ENCODE data around the gene FBXO24.

Gene FBXO24

DNA sequence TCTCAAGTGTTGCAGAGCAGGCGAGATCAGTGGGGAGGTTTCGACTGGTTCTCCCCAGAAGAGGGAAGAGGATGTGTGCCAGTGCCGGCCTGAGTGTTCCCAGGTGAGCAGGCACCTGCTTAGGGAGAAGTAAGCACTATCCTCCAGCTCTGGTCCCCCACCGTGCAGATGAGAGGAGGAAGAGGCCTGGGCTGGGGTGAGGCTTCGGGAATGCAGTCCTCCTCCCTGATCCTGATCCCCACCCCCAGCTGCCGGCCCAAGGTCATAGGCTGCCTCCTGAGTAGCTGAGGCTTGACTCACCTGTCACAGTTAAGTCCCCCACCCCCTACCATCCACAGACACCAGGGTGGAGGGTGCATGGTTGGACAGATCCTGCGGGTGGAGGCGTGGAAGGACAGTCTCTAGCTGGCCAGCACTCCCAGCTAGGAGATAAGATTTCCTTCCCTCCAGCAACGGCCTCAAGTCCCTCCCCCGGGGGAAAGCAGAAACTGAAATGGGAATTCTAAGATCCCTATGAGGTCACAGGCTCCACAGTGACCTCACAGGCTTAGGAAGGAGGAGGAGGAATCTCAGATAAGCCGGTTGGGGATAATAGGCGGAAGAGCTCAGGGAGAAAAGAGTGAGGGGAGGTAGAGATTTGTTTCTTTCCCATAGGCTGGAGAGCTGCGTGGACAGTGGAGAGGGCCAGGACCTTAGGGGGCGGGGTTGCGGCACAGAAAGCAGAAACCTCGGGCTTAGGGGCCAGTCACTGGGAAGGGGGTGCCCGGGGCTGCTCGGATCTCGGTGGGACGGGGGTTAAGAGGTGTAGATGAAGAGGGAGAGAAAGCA is 1.2 kb upstream of the FBXO24 start:
- POLR2A ChIA-PET = interaction anchor here (0.6 to 3.8 kb wide), 12 partner anchors 9 to 301 kb away, joined by 3 to 48 read pairs (median 6); partner anchors contain the start of genes GIGYF1, MEPCE, PCOLCE and POP7
- H3K4me3 ChIP-seq (ENCODE audit: low read depth, low read length) = peak overlapping the region; percentile 84
- TF ChIP-seq, protein P1, sequence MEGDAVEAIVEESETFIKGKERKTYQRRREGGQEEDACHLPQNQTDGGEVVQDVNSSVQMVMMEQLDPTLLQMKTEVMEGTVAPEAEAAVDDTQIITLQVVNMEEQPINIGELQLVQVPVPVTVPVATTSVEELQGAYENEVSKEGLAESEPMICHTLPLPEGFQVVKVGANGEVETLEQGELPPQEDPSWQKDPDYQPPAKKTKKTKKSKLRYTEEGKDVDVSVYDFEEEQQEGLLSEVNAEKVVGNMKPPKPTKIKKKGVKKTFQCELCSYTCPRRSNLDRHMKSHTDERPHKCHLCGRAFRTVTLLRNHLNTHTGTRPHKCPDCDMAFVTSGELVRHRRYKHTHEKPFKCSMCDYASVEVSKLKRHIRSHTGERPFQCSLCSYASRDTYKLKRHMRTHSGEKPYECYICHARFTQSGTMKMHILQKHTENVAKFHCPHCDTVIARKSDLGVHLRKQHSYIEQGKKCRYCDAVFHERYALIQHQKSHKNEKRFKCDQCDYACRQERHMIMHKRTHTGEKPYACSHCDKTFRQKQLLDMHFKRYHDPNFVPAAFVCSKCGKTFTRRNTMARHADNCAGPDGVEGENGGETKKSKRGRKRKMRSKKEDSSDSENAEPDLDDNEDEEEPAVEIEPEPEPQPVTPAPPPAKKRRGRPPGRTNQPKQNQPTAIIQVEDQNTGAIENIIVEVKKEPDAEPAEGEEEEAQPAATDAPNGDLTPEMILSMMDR (IDR thresholded peaks at IDR 0.05; ENCODE audit: insufficient read depth, low read length, missing control alignments) = no peak
- CTCF ChIA-PET = interaction anchor here (0.8 to 13.2 kb wide), 13 partner anchors 11 to 268 kb away, joined by 3 to 138 read pairs (median 11); partner anchors contain the start of genes PCOLCE, POP7 and SLC12A9
- no peak for DNase-seq (ENCODE audit: low read depth, low spot score)

DNA sequence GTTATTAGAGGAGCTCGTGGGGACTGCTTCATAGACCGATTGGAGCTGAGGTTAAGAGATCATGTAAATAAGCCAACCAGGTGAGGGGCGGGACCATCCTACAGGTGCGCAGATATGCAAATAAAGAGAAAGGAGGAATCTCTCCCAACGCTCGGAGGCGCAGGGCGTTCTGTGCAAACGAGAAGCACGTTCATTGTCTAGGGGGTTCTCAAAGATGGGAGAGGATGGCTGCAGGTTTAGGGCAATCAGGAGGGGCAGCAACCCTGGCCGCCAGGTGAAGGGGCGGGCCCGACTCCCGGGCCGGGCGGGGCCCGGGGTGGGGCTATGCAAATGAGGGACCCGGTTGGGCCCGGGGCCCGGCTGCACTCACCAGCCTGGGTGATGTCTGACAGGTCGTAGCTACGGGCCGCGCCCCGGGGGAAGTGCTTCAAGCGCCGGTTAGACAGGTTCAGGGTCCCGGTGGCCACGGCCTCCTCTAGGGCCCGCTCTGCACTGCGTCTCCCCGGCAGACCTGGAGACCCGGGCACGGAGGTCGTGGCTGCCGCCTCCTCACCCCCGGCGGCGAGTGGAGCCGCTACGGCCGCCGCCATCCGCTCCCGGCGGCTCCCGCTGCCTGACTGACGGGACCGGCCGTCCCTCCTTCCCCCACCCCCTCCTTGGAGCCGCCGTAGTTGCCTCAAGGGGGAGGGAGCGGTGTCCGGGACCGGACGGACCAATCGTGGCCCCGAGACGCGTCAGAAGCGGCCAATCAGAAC is 440 bp upstream of the FBXO24 start, which contains the start of gene LRCH4:
Gene LRCH4, minus strand, starts transcription at position 619 of the 755 bp plus-strand sequence. Its CDS starts 29 bp downstream, at position 590.
- POLR2A ChIA-PET = interaction anchor here (0.6 to 3.8 kb wide), 28 partner anchors 8 to 300 kb away, joined by 3 to 48 read pairs (median 5); partner anchors contain the start of genes GIGYF1, GNB2, MEPCE and PCOLCE
- no peak for DNase-seq (ENCODE audit: low read depth, low spot score)
- H3K4me3 ChIP-seq (ENCODE audit: low read depth, low read length) = peak within 1 kb of the TSS; percentile 92
- CTCF ChIA-PET = interaction anchor here (0.6 to 13.2 kb wide), 21 partner anchors 10 to 155 kb away, joined by 3 to 138 read pairs (median 6); partner anchors contain the start of genes MOSPD3, PCOLCE and POP7
- TF ChIP-seq, protein P1 (IDR thresholded peaks at IDR 0.05; ENCODE audit: insufficient read depth, low read length, missing control alignments) = no peak

DNA sequence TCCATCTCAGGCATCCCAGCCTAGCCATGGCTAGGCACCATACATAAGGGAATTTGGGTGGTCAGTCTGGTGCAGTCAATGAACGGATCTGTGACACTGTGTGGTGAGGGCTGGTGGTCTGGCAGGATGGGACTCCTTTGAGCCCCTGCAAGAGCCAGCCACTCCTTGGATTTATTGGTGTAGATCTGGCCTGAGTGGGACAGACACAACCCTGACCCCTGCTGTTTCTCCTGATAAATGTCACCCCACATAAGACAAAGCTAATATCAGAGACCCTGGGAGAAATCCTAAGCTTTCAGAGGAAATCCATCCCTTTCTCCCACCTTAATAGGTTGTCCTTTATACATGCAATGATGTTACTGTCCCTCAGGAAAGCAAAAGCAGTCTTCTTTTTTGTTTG is 2.3 kb downstream of the FBXO24 start:
- no peak overlapping the region for H3K4me3 ChIP-seq (ENCODE audit: low read depth, low read length)
- ChIA-PET POLR2A (interaction anchor here (0.6 to 1.0 kb wide), 2 partner anchors 15 to 158 kb away, joined by 3 to 4 read pairs; partner anchors contain the start of gene MEPCE), CTCF (interaction anchor here (0.7 to 13.2 kb wide), 15 partner anchors 10 to 263 kb away, joined by 3 to 138 read pairs (median 4); partner anchors contain the start of genes MOSPD3, PCOLCE and POP7)
- no peak for DNase-seq (ENCODE audit: low read depth, low spot score)
- TF ChIP-seq, protein P1 (IDR thresholded peaks at IDR 0.05; ENCODE audit: insufficient read depth, low read length, missing control alignments) = peak; percentile 20

DNA sequence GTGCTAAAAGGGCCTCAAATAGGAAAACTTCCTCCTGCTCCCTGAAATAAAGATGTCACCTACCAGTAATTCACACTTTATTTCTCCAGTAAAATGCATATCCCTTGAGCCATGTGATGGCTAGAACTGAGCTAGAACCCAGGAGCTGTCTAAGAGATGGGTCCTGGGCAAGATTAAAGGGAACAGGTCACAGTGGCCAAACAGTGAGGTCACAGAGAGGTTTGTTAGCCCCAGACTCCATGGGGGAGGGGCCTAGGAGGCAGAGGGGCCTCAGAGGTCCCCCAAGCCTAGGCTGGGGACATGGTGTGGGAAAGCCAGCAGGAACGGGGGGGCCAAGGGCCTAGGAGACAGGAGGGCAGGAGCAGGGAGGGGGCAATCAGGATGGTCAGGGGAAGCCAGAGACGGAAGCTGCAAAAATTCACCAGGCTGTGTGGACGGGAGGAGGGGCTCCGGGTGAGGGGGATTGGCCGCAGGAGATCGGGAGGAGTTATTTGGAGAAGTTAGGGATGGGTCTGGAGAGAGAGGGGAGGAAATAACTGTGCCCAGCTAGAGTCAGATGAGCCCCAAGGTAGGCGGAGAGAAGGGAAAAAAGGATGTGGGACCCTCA is 3.3 kb downstream of the FBXO24 start:
- no peak for DNase-seq (ENCODE audit: low read depth, low spot score)
- POLR2A ChIA-PET = no interaction called here
- no peak overlapping the region for H3K4me3 ChIP-seq (ENCODE audit: low read depth, low read length)
- CTCF ChIA-PET = interaction anchor here (0.9 to 13.2 kb wide), 13 partner anchors 13 to 262 kb away, joined by 3 to 138 read pairs (median 4); partner anchors contain the start of genes PCOLCE and POP7
- TF ChIP-seq, protein P1 (IDR thresholded peaks at IDR 0.05; ENCODE audit: insufficient read depth, low read length, missing control alignments) = no peak

DNA sequence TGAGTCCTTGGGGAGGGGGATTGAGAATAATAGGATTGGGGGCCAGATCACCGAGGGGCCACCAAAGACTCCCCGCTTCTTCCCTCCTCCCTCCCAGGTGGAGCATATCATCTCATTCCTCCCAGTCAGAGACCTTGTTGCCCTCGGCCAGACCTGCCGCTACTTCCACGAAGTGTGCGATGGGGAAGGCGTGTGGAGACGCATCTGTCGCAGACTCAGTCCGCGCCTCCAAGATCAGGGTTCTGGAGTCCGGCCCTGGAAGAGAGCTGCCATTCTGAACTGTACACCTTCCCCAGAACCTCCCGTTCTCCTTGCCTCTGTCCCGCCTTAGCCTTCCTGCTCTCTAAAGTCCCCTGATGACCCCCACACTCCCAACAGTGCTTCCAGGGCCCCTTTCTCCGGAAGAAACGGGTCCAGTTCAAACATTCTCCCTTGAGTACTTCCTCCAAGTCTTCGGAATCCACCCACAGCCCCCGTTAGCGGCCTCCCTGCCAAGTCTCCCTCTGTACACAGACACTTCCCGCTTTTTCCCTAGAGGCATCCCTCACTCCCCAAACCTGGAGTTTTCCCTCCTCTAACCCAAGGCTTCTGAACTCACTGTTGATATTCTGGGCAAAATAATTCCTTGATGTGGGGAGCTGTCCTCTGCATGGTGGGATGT is 4.1 kb downstream of the FBXO24 start:
- no peak for DNase-seq (ENCODE audit: low read depth, low spot score)
- H3K4me3 ChIP-seq (ENCODE audit: low read depth, low read length) = no peak overlapping the region
- ChIA-PET POLR2A (no interaction called here), CTCF (interaction anchor here (1.4 to 13.2 kb wide), 8 partner anchors 11 to 261 kb away, joined by 3 to 138 read pairs (median 5); partner anchors contain the start of gene PCOLCE)
- TF ChIP-seq, protein P1 (IDR thresholded peaks at IDR 0.05; ENCODE audit: insufficient read depth, low read length, missing control alignments) = no peak

Measured in AG04449 (cell line).